Type B pancreatic cell (in vitro differentiated cells): ENCODE measurements around the gene PBX4. TPM values are rescaled to one million over a fixed set of nuclear protein-coding genes. Genes with fewer than 3 reads are reported as not detected.

ENCODE experiments used
- DNase-seq: peaks from one replicate; pipeline ENCODE4 v3.0.0; 2021; ENCODE audit warnings: mixed read lengths; ENCODE audit not compliant: unreplicated experiment; ENCODE audit errors: extremely low spot score
- H3K27ac Mint-ChIP-seq: 2 replicates; pipeline ENCODE4 v1.8.0; 2021; ENCODE audit warnings: mild to moderate bottlenecking, mixed read lengths
- H3K27me3 Mint-ChIP-seq: 2 replicates; pipeline ENCODE4 v1.8.0; 2021; ENCODE audit warnings: mixed read lengths
- H3K36me3 Mint-ChIP-seq: 2 replicates; pipeline ENCODE4 v1.8.0; 2021; ENCODE audit warnings: mixed read lengths
- H3K4me1 Mint-ChIP-seq: one replicate; pipeline ENCODE4 v1.8.0; 2021; ENCODE audit warnings: mixed read lengths; ENCODE audit not compliant: unreplicated experiment
- H3K4me3 Mint-ChIP-seq: 2 replicates; pipeline ENCODE4 v1.8.0; 2021; ENCODE audit warnings: mild to moderate bottlenecking, mixed read lengths
- H3K9me3 Mint-ChIP-seq: 2 replicates; pipeline ENCODE4 v1.8.0; 2021; ENCODE audit warnings: mixed read lengths
- total RNA-seq: library from RNA; stranded (reverse); gene quantifications from 2 replicates; pipeline ENCODE4 v1.2.1, GENCODE V29; 2021; ENCODE audit warnings: low replicate concordance
- TF ChIP-seq, protein P1 (sequence below): fragments of 200-600 bp; sonication (generic); conservative IDR thresholded peaks from 2 replicates; pipeline ENCODE4 v1.5.0; 2021; ENCODE audit warnings: antibody characterized with exemption, mild to moderate bottlenecking

Gene PBX4
- total RNA-seq, 1 donor from 2014 or later = 10.9 TPM

DNA sequence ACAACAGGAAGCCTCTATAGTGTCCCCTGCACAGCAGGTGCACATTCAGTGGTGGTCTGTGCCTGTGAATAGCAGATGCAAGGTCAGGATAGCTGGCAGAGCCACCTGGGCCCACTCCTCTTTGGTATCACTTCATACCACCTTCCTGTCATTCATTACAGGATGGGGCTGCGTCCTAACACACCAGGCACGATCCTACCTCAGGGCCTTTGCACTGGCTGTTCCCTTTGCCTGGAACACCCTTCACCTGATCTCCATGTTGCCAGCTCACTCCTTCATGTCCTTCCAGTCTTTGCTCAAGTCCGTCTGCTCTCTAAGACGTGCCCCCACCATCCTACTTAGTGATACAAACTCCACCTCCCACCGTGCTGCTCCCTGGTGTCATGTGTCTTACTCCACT lies 14.2 kb upstream of the PBX4 start:
- no peak for DNase-seq
- Mint-ChIP-seq H3K27ac (no peak overlapping the region), H3K4me1 (peaks cover 4% of the 10 kb centered on the region)

DNA sequence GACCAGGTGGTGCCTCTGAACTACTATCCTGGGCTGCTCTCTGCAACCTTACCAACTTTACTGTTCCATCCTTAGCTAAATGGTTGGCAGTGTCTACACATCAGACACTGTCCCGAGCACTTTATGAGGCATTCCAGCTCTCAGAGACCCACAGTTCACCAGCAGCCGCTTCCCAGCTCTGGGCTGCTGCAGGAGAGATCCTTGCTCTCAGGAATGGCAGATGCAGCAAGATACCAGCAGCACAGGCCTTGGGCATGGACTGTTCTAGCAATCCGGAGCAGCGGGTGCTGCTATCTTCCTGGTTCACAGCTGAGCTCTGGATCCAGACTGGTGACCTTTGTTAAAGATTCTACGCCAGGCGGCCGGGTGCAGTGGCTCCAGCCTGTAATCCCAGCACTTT lies 12.9 kb upstream of the PBX4 start:
- peaks cover 13% of the 10 kb centered on the region for H3K4me1 Mint-ChIP-seq
- no peaks in the 10 kb centered on the region for H3K9me3 Mint-ChIP-seq
- peak overlapping the region; percentile 25 for H3K4me3 Mint-ChIP-seq
- TF ChIP-seq, protein P1, sequence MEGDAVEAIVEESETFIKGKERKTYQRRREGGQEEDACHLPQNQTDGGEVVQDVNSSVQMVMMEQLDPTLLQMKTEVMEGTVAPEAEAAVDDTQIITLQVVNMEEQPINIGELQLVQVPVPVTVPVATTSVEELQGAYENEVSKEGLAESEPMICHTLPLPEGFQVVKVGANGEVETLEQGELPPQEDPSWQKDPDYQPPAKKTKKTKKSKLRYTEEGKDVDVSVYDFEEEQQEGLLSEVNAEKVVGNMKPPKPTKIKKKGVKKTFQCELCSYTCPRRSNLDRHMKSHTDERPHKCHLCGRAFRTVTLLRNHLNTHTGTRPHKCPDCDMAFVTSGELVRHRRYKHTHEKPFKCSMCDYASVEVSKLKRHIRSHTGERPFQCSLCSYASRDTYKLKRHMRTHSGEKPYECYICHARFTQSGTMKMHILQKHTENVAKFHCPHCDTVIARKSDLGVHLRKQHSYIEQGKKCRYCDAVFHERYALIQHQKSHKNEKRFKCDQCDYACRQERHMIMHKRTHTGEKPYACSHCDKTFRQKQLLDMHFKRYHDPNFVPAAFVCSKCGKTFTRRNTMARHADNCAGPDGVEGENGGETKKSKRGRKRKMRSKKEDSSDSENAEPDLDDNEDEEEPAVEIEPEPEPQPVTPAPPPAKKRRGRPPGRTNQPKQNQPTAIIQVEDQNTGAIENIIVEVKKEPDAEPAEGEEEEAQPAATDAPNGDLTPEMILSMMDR = no peak
- no peak overlapping the region for H3K27ac Mint-ChIP-seq
- no peak for DNase-seq
- peaks cover 15% of the 10 kb centered on the region for H3K36me3 Mint-ChIP-seq
- no peaks in the 10 kb centered on the region for H3K27me3 Mint-ChIP-seq

More for the DNA sequence above, 14.2 kb upstream of the PBX4 start:
- Mint-ChIP-seq H3K27me3 (no peaks in the 10 kb centered on the region), H3K9me3 (no peaks in the 10 kb centered on the region), H3K4me3 (no peak overlapping the region), H3K36me3 (peaks cover 10% of the 10 kb centered on the region)
- TF ChIP-seq, protein P1 = no peak

DNA sequence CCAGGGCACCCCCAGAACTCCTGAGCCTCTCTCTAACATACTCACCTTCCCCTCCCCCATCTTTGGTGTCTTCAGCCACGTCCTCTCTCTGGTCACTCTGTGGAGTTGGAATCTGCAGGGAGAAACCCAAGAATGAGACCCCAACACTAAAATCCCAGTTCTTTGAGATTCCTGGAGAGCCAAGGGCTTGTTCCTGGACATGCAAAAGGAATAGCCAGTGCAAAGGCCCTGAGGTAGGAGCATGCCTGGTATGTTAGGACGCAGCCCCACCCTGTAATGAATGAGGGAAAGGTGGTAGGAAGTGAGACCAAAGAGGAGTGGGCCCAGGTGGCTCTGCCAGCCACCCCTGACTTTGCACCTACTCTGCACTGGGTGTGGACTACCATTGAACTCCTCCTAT lies 11.9 kb upstream of the PBX4 start:
- Mint-ChIP-seq H3K4me3 (peak overlapping the region; percentile 72), H3K4me1 (peaks cover 17% of the 10 kb centered on the region), H3K36me3 (peaks cover 15% of the 10 kb centered on the region), H3K9me3 (no peaks in the 10 kb centered on the region), H3K27ac (no peak overlapping the region), H3K27me3 (no peaks in the 10 kb centered on the region)
- no peak for DNase-seq
- TF ChIP-seq, protein P1 = no peak

DNA sequence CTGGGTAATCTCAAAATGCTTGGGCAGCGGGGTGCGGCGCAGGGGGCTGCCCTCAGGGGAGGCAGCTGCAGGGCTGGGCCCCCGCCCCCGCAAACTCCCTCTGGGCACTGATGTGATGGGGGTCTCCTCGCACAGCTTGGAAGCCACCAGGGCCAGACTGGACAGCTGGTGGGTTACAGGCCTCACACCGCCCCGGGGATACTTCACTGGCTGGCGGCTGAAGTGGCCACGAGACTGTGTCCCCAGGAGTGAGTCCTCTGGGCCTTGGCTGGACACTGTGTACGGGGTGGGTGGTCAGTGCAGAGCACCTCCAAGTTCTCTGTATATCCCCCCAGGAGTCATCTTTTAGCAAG lies 11.6 kb upstream of the PBX4 start:
- Mint-ChIP-seq H3K4me3 (no peak overlapping the region), H3K4me1 (peaks cover 17% of the 10 kb centered on the region), H3K9me3 (no peaks in the 10 kb centered on the region), H3K27me3 (no peaks in the 10 kb centered on the region), H3K36me3 (peaks cover 15% of the 10 kb centered on the region), H3K27ac (no peak overlapping the region)
- TF ChIP-seq, protein P1 = no peak
- no peak for DNase-seq

DNA sequence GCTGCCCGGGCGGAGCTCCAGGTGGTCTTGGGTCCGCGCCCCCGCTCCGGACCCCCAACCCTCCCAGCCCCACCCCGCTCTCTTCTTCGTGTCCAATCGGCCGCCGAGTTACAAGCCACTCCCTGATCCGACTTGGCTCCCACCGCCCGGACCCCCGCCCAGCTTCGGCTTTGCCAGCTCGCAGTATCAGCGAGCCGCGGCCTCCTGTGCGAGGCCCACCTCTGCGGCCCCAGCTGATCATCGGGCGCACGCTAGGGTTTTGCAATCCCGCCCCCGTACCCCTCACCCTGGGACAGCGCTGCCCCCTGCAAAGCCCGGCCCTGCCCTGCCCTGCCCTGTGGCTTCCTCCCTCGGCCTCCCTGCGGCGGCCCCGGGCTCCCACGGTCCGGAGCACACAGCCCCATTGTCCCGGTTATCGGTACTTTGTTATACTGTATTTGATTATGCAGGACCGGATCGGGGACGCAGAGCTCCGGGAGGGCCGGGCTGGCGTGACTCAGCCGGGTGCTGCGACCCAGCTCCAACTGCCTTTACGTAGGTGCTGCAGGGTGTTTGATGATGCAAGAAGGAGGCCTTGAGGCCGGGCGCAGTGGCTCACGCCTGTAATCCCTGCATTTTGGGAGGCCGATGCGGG lies 10.1 kb upstream of the PBX4 start:
- peak; percentile 87 for DNase-seq
- no peaks in the 10 kb centered on the region for H3K27me3 Mint-ChIP-seq
- no peaks in the 10 kb centered on the region for H3K9me3 Mint-ChIP-seq
- H3K27ac Mint-ChIP-seq = peak overlapping the region; percentile 95
- peak overlapping the region; percentile 86 for H3K4me3 Mint-ChIP-seq
- TF ChIP-seq, protein P1 = no peak
- H3K36me3 Mint-ChIP-seq = peaks cover 9% of the 10 kb centered on the region
- peaks cover 17% of the 10 kb centered on the region for H3K4me1 Mint-ChIP-seq
